SIG-M5 treated with dmso at 0.1 percent for 504 hours (cell line): ENCODE measurements around the gene WDR3.
"Not testable (repeated sequence)": the region's sequence is repeated elsewhere in the genome, so short reads cannot be mapped to it uniquely, and the experiment has no call there.

Experiments
- DNase-seq: peaks from one replicate; lab custom pipeline; 2025; ENCODE audit not compliant: unreplicated experiment; lab: John Stamatoyannopoulos, UW

WDR3 gene

GRCh38 chr1:117929343-117930172 lies at the start of gene WDR3, which contains the start of gene GDAP2:
Gene WDR3, plus strand, starts transcription at chr1:117929739. Its CDS starts 3,581 bp downstream, at chr1:117933320.
Gene GDAP2, minus strand, starts transcription at chr1:117929621. Its CDS starts 9,264 bp downstream, at chr1:117920357.
- peak; percentile 95 for DNase-seq

- DNase-seq, result no peak
Observed at GRCh38 chr1:117883616-117884015, 45.9 kb upstream of the WDR3 start.

DNA sequence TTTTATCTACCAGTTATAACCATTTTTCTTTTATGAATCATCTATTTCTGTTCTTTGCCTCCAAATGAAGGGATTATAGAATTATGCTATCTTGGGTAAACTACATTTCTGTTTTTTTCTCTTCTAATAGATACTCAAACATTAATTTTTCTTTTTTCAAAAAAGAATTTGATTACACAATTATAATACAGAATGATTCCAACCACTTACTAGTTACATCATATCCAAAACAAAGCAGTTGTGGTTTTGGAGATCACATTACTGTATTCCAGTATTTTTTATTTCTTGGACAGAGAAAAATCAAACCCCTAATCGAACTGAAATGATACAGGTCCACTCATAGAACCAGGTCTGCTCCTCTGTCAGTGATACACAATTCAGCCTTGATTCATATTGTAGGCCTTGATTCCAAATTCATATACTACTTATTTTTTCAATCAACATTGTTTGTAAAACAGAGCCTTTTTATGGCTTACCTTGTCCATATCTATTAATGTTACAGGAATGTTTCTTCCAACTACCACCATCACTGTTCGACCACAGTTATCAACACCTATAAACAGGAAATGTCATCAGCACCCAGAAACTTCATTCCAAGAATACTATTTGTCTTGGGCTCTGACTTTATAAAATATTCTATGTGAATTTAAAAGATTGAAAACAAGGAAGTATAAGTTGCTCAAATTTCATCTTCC lies 43.3 kb upstream of the WDR3 start:
- DNase-seq, result no peak

- DNase-seq, result no peak
Observed at GRCh38 chr1:117890452-117890851, 39.1 kb upstream of the WDR3 start.

DNA sequence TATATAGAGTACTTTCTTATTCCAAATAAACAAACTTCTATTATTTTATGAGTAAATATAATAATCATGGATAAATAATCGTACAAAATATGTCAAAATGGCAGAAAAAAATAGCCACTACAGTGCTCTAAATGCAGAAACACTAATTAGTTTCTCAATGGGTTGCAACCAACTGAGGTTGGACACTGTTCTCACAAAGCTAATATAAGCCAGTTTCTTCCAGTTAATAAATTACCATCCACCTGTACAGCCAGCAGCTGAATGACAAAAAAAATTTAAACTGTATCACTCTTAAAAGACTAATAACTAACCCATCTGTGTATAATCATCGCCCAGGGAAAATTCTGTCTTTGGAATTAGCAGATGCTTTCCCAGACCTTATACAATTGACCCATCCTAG lies 37.0 kb upstream of the WDR3 start:
- DNase-seq, result no peak

GRCh38 chr1:117894078-117894477 lies 35.5 kb upstream of the WDR3 start:
- DNase-seq, result no peak

- DNase-seq, result peak; percentile 74
Observed at GRCh38 chr1:117895482-117896114, 33.9 kb upstream of the WDR3 start.

DNA sequence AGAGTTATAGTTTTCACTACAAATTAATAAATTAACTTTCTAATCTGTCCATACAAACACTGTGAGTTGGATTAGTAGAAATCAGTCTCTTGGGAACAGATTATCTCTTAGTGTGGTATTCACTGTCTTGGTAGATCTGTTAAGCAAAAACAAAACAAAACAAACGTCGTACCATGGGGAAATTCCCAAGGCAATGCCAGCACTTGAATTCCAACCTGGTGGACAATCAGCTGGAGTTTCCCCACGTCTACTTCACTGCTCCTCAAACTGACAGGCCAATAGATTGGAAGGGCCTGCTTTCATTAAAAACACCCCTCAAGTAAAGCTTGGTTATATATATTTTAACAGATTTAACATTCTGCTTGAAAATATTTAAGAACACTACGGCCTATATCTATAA lies 32.0 kb upstream of the WDR3 start:
- DNase-seq, result no peak

- DNase-seq, result no peak
Observed at GRCh38 chr1:117899801-117900200, 29.7 kb upstream of the WDR3 start.

DNA sequence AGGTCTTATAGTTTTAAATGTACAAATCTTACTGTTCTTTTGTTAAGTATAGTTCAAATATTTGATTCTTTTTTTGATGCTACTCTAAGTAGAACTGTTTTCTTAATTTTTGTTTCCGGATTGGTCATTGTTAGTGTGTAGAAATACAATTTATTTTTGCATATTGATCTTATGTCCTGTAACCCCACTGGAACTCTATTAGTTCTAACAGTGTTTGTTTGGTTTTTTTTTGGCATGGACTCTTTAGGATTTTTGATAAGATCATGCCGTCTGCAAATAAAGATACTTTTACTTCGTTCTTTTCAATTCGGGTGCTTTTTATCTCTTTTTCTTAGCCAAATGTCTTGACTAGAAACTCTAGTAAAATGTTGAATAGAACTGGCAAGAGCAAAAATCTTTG lies 26.6 kb upstream of the WDR3 start:
- no peak for DNase-seq

GRCh38 chr1:117904485-117904884 lies 25.1 kb upstream of the WDR3 start:
- no peak for DNase-seq

GRCh38 chr1:117905019-117905418 lies 24.5 kb upstream of the WDR3 start:
- no peak for DNase-seq

DNA sequence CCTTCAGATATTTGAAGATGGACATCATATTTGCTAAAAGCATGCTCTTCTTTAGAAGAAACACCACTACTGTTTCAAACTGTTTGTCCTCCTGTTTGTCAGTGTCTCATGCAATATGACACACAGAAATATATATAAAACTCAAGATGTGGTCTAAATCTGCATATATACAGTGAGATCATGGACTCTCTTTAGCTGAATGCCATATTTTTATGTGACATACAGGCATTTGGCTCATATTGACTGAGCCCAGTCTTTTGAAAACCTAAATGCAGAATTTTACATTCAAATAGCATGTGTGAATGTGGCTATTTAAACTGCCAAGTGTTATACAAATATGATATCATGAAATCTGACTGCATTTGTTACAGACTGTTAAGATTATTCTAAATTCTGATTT lies 18.5 kb upstream of the WDR3 start:
- no peak for DNase-seq

DNA sequence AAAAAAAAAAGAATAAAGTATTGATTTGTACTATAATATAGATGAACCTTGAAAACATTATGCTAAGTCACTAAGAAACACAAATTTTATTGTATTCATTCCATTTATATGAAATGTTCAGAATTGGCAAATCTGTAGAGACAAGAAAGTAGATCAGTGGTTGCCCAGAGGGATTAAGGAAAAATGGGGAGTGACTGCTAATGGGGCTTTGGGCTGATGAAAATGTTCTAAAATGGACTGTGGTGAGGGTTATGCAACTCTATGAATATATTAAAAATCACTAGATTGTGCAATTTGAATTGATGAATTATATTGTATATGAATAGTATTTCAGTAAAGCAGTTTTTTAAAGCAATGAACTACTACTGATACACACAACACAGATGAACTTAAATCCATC lies 10.2 kb upstream of the WDR3 start:
- DNase-seq, result no peak

DNA sequence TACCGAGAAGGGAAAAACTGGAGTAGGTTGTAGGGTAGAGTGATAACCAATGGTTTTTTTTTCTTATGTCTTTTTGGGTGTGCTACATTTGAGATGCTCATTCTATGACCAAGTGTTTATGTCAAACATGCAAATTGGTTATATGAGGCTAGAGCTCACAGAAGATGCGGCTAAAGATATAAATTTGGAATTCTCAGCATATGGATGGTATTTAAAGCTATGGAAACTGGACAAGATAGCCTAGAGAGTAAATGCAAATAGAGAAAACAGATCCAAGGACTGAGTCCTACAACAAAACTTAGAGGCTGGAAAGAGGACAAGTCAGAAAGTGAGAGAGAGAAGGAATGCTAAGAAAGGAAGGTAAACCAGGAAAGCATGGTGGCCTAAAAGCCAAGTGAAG lies 7.5 kb upstream of the WDR3 start:
- DNase-seq, result no peak

- not testable (repeated sequence) for DNase-seq
Observed at GRCh38 chr1:117922717-117923116, 6.8 kb upstream of the WDR3 start.

GRCh38 chr1:117925981-117926380 lies 3.6 kb upstream of the WDR3 start:
- DNase-seq, result peak; percentile 26

DNA sequence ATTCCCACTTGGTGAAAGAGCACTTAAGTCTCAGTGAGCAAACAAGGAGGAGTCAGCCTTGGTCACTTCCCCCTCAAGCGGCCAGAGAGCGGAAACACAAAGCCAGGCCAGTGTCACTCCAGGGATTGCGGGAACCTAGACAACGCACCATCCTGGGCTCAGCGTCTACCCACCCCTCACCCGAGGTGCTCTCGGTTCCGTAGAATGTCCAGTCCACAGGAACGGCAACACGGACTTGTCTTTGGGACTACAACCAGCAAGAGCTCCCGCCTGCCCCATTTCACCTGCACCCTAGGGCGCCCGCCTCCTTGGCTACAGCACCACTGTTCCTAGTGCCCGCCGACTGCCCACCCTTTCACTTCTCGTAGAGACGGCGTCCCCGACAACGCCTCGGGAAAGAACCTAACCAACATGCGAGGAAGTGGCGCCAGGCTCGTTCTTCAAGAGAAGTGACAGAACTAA lies 627 bp upstream of the WDR3 start:
- peak; percentile 47 for DNase-seq

DNA sequence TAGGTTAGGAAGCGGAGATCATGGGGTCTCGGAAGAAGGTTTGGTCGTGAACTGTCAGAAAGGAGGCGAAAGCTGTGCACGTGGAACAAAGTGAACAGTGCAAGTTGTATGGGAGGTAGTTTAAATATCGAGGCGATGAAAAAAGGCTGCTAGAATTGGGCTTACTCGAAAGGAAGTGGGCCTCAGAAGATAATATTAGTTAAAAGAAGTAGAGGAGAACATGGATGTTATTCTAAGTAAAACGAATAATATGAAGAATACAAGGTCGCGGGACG lies 571 bp downstream of the WDR3 start:
- no peak for DNase-seq

- no peak for DNase-seq
Observed at GRCh38 chr1:117930484-117930883, 945 bp downstream of the WDR3 start.

DNA sequence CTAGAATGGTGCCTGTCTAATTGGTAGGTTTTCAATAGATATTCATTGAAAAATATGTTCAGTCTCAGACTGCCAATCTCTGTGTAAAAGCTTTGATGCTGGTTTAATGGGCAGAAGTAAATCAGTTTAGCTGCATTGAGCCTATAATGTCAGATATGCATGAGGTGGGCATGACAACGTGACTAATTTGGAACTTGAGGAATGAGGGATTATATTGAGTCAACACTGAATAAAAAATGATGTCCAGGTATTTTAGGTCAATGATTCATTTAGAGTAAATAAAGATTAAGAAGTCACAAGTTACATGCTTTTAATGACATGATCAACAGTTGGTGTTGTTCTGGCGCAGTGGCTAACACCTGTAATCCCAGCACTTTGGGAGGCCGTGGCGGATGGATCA lies 3.0 kb downstream of the WDR3 start:
- no peak for DNase-seq

DNA sequence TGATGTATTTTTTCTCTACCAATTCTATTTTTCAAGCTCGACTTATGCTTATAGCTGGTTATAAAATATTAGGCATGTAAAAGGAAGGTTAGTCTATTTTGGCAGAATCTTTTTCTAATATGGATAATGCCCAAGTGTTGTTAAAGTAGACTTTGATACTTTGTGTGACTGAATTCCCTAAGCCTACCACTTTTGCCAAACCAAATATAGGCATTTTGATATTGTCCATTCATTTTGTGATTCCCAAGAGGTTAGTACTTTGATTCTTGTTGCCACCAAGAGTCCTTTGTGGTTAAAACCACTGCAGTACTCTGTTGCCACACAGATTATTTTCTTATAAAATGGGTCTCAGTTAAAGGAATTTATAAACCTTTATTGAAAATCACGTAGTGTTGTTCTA lies 4.2 kb downstream of the WDR3 start:
- DNase-seq, result no peak
